Measurements from ENCODE around the gene HRC.
"Not testable (repeated sequence)": the region's sequence is repeated elsewhere in the genome, so short reads cannot be mapped to it uniquely, and the experiment has no call there.

HRC gene

DNA sequence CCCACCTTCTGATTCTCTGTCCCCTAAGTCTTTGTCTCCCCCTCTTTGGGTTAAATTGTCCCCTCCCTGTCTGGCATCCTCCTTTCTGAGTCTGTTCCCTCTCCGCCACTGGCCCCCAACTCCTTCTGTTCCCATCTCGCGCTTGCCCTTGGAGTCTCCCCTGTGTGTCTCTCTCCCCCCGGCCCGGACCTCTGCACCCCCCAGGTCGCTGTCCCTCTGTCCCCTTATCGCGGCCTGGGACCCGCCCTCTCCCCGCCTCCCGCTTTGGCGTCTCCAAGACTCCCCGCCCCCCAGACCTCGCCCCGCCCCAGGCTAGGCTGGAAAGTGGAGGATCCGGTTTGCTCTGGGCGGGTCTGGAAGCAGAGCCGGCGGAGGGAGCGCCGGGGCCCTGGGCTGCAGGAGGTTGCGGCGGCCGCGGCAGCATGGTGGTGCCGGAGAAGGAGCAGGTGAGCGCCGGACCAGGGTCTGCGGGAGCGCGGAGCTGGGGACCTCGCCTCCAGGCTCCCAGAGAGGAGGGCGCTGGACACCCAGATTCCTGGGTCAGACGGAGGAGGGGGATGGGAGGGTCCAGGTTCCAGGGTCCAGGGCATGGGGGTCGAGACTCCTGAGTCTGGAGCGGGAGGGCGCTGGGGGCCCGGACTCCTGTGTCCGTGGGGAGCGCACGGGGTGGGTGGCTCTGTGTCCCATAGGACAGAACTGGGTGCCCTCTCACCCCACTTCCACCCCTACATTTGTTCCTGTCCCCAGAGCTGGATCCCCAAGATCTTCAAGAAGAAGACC lies 2.4 kb upstream of the HRC start, which contains the start of gene TRPM4:
TRPM4 (plus strand) TSS at position 348 of the 780 bp plus-strand sequence; CDS start at position 423, 75 bp downstream.
- peak; percentile 81 for DNase-seq

GRCh38 chr19:49155820-49156346 lies 687 bp upstream of the HRC start:
- no peak for DNase-seq

DNA sequence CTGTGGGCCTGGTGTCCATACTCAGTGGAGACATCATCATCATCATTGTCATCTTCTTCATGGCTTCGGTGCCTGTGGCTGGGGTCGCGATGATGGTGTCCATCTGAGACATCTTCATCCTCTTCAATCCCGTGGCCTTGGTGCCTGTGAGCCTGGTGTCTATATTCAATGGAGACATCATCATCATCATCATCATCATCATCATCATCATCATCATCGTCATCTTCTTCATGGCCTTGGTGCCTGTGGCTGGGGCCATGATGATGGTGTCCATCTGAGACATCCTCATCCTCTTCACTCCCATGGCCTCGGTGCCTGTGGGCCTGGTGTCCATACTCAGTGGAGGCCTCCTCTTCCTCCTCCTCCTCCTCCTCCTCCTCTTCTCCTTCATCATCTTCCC lies 917 bp downstream of the HRC start:
- no peak for DNase-seq

- no peak for DNase-seq
Measured at GRCh38 chr19:49153167-49153809, 1.9 kb downstream of the HRC start.

DNA sequence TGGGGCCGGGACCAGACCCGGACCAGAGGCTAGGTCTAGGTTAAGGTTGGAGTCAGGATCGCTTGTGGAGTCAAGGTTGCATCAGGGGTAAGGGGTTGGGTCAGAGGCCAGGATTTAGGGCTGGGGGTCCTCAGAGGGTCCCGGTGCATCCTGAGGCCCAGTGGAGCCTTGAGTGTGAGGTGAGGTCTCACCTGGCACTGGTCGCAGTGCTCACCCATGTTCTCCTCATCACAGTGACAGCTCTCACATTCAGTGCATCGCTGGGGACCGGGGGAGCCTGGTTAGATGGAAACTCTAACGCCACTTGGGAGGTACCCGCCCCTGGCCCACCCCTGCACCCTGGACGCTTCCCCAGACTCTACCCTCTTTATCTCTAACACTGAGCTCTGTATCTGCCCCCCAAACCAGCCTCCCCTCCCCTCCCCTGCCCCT lies 3.1 kb downstream of the HRC start:
- DNase-seq: no peak

DNA sequence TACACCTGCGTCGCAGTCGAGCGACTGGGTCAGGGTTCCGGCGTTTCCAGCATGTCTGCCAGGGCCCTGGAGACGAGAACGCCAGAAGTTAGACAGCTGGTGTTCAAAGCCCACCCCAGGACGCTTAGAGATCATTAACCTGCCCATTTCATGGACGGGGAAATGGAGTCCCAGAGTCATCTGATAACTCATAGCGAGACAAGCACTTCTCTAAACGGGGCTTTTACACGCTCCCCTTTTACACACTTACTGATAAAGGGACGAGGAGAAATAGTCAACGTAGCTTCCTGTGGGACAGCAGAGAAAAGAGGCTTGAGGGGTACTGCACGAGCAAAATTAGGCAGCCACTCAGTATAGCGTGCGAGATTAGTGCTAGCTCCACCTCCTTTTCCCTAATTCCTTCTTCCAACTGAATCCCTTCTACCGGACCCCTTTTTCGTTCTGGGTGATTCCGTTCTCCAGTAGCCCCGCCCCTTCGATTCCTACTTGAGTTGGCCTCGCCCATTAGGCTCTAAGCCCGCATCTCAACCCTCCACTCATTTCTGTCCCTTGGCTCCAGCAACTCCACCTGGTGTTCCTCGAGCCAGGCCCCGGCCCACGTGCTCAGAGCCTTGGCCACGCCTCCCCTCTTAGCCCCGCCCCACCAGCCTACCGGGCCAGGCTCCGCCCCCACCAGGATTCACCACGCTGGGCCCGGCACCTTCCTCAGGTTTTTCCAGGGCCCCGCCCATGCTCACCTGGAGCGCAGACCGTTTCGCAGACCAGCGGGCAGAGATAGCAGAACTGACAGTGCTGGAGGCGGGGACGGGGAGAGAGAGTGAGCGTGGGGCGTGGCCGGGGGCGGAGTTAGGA lies 3.7 kb downstream of the HRC start:
- peak; percentile 79 for DNase-seq

- no peak for DNase-seq
Measured at GRCh38 chr19:49150944-49151243, 4.3 kb downstream of the HRC start.

DNA sequence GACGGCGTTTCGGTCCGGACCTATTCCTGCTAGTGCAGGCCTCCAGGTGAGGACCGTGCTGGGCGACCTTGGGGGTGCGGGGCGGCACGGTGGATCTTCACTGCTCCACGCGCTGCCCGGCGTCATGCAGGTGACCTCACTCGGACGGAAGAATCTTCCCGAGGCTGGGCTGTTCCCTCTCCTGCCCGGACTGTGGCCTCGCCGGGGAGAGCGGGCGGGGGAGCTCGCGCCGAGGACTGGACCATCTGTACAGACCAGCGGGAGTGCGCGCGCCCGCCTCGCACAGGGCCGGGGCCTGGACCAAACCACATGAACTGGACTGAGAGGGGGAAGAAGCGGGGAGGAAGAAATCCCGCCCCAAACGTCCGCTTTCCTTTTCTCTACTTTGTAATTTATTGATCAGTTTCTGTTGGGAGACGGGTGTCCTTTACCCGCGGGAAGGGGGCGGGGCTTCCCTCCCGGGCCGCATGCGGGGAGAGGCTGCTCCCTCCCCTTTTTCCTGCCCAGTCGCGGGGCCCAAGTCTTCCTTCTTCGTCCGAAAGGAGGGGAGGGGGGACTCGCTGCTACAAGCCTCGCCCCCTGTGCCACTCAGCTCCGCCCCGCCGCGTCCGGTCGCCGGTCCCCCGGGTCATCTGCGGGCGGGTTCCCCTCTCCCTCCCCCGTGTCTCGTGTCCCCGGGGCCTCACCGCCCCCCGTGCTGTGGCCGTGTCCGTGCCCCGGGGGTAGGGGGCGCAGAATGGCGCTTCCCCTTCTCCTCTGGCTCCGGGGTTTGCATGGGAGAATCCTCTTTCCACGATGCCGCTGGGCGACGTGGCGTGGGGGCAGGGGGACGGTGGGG lies 4.9 kb downstream of the HRC start:
- DNase-seq: peak; percentile 70

GRCh38 chr19:49149652-49150105 lies 5.5 kb downstream of the HRC start:
- peak; percentile 59 for DNase-seq

- DNase-seq: peak; percentile 92
Measured at GRCh38 chr19:49148784-49149651, 6.2 kb downstream of the HRC start.

DNA sequence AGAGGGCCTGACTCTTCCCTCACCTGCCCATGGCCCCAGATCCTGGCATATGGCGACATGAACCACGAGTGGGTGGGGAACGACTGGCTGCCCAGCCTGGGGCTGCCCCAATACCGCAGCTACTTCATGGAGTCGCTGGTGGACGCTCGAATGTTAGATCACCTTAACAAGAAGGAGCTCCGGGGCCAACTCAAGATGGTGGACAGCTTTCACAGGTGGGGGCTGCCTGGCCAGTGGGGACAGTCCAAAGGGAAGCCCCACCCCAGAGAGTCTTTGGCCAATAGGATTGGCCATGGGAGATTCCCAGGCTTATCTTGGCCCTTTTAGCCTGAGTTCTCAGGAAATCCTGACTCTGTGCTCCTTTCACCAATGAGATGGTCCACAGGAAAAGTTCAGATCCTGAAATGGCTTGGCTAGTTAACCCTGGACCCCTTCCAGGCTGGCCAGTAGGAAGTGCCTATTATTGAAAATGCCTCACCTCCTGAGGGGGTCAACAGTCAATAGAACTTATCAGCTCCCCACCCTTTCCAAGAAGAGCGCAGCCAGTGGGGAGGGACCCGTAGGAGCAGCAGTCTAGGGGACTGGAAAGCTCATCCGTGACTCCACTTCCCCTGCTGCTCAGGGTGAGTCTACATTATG lies 7.0 kb downstream of the HRC start:
- DNase-seq: no peak

DNA sequence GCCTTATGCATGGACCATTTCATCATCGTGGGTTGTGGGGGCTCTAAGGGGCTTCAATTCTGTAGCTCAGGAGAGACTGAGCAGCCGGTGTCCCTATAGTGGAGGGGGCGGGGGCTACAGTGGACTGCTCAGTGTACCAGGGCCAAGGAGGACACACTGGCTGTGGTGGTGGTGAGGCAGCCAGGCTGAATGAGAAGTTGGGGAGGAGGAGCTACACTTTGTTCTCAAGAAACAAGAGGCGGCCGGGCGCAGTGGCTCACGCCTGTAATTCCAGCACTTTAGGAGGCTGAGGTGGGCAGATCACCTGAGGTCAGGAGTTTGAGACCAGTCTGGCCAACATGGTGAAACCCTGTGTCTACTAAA lies 8.8 kb downstream of the HRC start:
- DNase-seq: not testable (repeated sequence)

GRCh38 chr19:49145573-49146407 lies 9.4 kb downstream of the HRC start:
- no peak for DNase-seq

DNA sequence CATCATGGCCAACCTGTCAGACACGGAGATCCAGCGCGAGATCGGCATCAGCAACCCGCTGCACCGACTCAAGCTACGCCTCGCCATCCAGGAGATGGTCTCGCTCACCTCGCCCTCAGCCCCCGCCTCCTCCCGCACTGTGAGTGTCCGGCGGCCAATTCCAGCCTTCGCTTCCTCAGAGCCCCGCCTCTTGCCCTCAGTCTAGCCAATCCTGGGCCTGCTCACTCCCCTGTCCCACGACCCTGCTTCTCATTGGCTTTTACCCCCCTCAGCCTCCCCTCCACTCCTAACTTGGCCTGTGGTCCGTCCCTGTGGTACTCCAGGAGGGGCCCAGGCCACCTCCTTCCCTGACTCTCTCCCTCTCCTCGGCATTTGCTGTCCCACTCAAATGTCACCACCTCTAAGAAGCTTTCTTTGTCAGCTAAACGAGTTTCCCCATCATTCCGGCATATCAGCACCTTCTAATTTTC lies 12.3 kb downstream of the HRC start:
- no peak for DNase-seq

DNA sequence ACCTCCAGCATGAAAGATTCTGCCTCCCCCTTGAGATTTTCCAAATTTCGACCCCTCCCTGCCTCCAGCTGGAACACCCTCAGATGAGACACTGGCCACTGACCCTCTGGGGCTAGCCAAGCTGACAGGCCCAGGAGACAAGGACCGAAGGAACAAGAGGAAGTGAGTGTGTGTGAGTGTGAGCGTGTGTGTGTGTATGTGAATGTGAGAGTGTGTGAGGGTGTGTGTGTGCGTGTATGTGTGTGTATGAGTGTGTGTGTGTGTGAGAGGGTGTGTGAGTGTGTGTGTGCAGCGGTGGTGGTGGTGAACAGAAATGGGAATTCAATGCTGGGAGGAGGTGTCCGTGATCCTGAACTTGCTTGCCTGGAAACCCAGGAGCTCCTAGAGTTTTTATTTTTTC lies 13.8 kb downstream of the HRC start:
- DNase-seq: no peak

- DNase-seq: no peak
Measured at GRCh38 chr19:49140951-49141350, 14.2 kb downstream of the HRC start.

DNA sequence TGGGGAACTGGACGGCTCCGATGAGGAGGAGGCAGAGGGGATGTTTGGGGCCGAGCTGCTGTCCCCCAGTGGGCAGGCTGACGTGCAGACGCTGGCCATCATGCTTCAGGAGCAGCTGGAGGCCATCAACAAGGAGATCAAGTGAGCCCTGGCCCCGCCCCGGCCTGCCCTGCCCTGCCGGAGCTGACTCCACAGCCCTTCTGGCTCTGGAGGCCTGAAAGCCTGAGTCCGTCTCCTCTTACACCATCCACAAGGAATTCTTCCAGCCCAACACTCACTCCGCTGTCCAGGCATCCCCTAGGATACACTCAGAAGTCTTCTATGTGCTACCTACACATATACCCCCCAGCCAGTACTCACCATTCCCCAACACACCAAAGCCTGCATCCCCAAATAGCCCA lies 18.4 kb downstream of the HRC start:
- no peak for DNase-seq

GRCh38 chr19:49135686-49136085 lies 19.5 kb downstream of the HRC start:
- no peak for DNase-seq

DNA sequence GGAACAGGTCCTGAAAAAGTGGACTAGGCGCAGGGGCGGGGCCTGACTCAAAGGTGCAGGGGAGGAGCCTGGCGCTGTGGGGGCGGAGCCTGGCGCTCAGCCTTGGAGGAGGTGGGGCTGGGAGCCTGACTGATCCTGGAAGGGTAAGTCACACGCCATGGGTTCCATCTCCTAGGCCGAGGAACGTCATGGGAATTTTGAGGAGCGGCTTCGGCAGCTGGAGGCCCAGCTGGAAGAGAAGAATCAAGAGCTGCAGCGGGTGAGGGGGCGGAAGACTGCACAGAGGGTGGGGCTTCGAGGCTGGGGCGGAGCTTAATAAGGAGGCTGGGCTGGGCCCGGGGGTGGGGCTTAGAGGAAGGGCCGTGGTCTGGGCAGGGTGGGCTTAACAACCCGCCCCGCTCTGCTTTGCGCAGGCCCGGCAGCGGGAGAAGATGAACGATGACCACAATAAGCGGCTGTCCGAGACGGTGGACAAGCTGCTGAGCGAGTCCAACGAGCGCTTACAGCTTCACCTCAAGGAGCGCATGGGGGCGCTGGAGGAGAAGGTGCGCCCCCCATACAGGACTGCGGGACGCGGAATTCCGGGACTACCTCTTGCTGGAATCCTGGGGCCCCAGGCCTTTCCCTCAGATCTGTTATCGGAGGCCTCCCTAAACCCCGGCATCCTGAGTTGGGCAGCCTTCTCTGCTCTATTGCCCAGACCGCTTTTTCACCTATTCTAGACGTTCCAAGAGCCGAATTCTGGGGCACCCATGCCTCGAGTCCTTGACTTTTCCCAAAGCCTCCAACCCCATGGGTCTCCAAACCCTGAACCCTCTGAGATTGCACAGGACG lies 21.4 kb downstream of the HRC start:
- no peak for DNase-seq
